CD4-positive, alpha-beta T cell treated with Interleukin-4 for 4 hours (primary cell): ENCODE measurements around the gene ATP7A.
A peak's percentile ranks its signal among the peaks of the same experiment; 100 is the strongest.
"Not testable (repeated sequence)": the region's sequence is repeated elsewhere in the genome, so short reads cannot be mapped to it uniquely, and the experiment has no call there.

ENCODE experiments used
- DNase-seq: peaks from one replicate; pipeline ENCODE4 v3.0.0-alpha.2; 2020

The ATP7A gene

GRCh38 chrX:77910108-77910840, at the start of gene ATP7A:
TSS of gene ATP7A (plus strand) at chrX:77910693. CDS start at chrX:77971642, 60,949 bp downstream.
- peak; percentile 95 for DNase-seq

DNA sequence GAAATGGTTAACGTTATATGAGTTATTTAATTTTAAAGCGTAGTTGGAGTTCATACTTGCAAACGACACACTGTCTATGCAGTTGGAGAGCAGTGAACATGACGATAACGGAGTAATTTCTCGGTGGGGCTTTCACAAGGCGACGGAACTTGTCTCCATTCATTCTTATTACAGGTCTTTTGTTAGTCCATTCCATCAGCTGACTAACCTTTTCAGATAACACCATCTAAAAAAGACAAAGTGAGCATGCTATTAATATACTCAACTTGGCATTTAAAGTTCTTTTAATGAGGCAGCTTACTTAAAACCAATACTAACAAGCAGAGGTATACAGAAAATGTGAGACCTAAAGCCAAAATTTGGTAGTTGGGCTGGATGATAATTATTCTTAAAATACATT, 35.1 kb upstream of the ATP7A start:
- no peak for DNase-seq

DNA sequence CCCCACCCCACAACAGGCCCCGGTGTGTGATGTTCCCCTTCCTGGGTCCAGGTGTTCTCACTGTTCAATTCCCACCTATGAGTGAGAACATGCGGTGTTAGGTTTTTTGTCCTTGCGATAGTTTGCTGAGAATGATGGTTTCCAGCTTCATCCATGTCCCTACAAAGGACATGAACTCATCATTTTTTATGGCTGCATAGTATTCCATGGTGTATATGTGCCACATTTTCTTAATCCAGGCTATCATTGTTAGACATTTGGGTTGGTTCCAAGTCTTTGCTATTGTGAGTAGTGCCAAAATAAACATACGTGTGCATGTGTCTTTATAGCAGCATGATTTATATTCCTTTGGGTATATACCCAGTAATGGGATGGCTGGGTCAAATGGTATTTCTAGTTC, 29.1 kb upstream of the ATP7A start:
- DNase-seq: not testable (repeated sequence)

- no peak for DNase-seq
These were observed 17.6 kb upstream of the ATP7A start for GRCh38 chrX:77892887-77893286.

- no peak for DNase-seq
These were observed 16.8 kb upstream of the ATP7A start for GRCh38 chrX:77893713-77894112.

- DNase-seq: peak; percentile 97
These were observed 15.3 kb upstream of the ATP7A start, which contains the start of gene MAGT1 for GRCh38 chrX:77894921-77895886. TSS of gene MAGT1 (minus strand) at chrX:77895435. CDS start at chrX:77895410, 25 bp downstream.

GRCh38 chrX:77899081-77899828, 11.2 kb upstream of the ATP7A start, which contains the start of gene COX7B:
TSS of gene COX7B (plus strand) at chrX:77899468. CDS start at chrX:77899554, 86 bp downstream.
- peak; percentile 96 for DNase-seq

DNA sequence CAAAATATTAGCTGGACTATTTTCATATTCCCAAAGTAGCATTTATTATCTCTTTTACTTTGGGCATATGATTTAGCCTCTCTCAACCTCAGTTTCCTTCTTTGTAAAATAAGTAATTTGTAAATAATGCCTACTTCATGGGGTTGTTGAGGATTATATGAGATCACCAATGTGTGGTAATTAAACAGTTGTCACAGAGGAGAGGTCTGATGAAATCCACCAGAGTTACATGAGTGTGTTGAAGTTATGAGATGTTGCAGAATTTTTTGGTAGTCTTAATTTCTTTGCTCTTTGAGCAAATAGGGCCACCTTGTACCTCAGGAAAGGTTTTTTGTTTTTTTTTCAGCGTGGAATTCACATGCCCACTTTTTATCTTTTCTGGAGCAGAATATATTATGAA, 9.8 kb upstream of the ATP7A start:
- DNase-seq: no peak

GRCh38 chrX:77901506-77901905, 9.0 kb upstream of the ATP7A start:
- DNase-seq: no peak

DNA sequence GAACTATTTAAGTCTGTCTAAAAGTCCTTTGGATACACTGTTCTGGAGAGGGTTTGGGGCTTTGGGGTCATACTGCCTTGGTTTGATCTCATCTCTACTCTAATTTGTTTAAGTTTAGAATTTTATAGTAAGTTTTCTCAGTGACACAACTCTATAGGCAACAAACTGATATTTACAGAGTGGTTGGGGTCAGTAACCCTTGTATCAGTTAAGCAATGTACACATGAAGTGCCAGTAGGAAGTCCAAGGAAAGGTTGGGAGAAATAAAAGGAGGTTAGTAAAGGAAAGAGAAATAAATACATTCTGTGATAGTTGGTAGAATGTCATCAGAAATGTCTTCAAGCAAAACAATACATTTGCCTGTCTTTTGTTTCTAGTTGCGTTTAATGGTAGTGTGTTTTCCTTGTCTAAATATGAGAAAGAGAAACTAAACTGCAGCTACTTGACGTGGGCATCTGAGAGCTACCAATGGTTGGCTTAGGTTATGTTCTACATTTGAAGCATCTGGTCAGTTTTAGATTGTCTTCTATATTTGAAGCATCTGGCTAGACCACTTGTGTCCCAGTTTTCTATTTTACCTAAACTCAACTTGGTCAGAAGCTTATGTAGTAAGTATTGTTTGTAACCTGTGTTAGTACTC, 6.9 kb downstream of the ATP7A start:
- no peak for DNase-seq

DNA sequence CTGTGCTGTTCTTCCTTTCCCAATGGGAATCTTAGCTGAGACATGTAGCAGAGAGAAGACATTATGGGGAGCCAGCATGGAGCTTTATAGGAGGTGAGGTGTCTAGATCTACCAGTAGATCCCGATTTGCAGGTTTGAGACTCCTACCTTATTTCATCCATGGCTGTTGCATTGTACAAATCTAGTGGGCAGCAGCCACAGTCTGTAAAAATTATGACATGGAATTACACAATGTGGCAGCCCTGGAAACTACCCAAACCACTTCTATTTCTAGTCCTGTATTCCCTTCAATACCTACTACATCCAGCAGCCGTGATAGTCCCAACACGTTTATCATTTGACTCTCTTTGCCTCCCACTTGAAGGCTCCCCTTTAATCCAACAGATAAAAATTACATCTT, 8.1 kb downstream of the ATP7A start:
- no peak for DNase-seq

- DNase-seq: not testable (repeated sequence)
These were observed 8.9 kb downstream of the ATP7A start for GRCh38 chrX:77919370-77919769.

- no peak for DNase-seq
These were observed 12.3 kb downstream of the ATP7A start for GRCh38 chrX:77922787-77923186.

DNA sequence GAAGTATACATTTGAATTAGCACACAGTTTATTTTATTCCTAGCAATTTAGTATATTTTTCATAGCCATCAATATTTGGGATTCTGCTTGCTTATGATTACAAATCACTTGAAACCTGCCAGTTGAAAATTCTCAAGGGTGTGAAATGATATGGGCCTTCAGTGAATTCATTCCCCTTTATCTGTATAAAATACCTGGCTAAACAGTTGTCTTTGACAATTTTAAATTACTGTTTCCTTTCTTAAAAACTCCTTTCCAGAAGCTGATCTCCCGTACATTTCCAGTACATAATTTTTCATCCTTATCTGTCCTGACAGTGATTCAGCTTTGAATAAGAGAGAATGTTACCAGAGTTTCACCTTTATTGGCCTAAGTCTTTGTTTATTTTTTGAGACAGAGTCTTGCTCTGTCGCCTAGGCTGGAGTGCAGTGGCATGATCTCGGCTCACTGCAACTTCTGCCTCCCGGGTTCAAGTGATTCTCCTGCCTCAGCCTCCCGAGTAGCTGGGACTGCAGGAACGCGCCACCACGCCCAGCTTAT, 13.9 kb downstream of the ATP7A start:
- DNase-seq: no peak

DNA sequence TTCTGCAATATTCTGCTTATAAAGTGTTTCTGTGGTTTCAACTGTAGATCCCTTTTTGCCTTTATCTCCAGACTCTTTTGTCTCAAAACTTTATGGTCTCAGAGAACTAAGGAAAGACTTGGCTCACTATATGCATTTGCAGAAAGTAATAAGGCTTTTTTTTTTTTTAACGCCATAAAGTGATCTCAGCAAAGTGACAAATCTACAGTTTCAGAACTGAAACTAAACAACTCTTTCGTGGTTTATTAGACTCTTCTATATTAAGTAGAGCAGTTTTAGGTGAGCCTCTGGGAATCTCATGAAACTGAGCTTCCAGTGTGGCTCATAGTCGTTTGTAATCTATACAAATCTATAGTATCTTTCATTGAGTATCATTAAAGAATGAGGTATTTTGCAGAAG, 15.3 kb downstream of the ATP7A start:
- no peak for DNase-seq

DNA sequence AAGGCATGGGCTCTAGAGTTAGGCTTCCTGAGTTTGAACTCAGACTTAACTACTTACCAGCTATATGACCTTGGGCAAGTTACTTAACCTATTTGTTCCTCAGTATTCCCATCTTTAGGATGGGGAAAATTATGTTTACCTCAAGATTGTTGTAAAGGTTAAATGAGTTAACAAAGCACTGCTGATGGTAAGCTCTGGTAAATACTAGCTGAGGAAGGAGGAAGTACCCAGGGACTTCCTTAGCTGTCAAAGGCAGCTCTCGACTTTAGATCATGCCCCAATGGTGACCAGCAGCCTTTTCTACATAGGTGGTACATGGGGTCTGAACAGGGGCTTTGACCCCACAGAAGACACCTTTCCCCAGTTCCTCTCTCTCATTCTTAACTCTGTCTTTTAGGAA, 20.1 kb downstream of the ATP7A start:
- no peak for DNase-seq

DNA sequence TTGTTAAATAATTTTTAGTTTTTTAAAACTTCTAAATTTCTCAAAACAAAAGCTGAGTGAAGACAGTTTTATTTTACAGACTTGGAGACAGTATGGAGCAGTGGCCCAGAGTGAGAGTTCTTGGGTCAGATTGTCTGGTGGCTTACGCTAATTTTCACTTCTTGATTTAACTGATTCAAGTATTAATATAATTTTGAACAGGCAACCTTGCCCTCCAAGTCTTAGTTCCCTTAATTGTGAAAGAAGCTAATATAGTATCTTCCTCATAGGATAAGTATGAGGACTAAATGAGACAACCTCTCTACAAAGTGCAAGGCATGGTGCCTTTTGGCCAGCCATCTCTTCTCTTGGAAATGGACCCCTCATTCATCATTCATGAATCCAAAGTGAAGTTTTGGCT, 25.4 kb downstream of the ATP7A start:
- DNase-seq: no peak

- no peak for DNase-seq
These were observed 25.8 kb downstream of the ATP7A start for GRCh38 chrX:77936299-77936698.

DNA sequence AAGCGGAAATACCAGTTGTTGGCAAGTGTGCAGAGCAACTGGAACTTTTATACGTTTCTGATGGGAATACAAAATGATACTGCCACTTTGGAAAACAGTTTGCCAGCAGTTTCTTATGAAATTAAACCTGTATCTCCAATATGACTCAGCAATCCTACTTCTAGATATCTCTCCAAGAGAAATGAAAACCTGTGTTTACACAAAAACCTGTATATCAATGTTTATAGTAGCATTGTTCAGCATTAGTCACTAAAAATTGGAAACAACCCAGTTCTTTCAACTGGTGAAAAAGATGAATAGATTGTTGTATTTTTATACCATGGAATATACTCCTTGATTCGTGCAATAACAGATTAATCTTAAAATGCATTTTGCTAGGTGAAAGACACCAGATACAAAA, 26.8 kb downstream of the ATP7A start:
- DNase-seq: no peak

- no peak for DNase-seq
These were observed 27.7 kb downstream of the ATP7A start for GRCh38 chrX:77938083-77938680.

- not testable (repeated sequence) for DNase-seq
These were observed 34.5 kb downstream of the ATP7A start for GRCh38 chrX:77945031-77945430.
